Adrenal gland (tissue), 12 donors: Measurements from ENCODE around the gene C18orf54. TPM values are rescaled to one million over a fixed set of nuclear protein-coding genes. Genes with fewer than 3 reads are reported as not detected.
"Not testable (repeated sequence)": the region's sequence is repeated elsewhere in the genome, so short reads cannot be mapped to it uniquely, and the experiment has no call there.

Source experiments
- DNase-seq, 7 donors: peaks; one replicate each; pipeline ENCODE4 v3.0.0-alpha.2; 2019 to 2020
- H3K27ac ChIP-seq, 5 donors: fragments of 200-600 bp; sonication (generic) in 4 of 5; 1 replicate in 3 of 5; 2 replicates in 2 of 5; pipeline versions ENCODE4 v1.5.1 to v1.8.0; 2016 to 2020; ENCODE audit warnings: mild to moderate bottlenecking in 1 of 5
- H3K27me3 ChIP-seq: fragments of 200-600 bp; 2 replicates; pipeline ENCODE4 v1.8.0; 2021
- H3K36me3 ChIP-seq, 2 donors: fragments of 200-600 bp; replicated peaks in 1 of 2; 1 replicate in 1 of 2; 2 replicates in 1 of 2; pipeline versions ENCODE4 v1.5.1 to v1.8.0; 2018 to 2022
- H3K4me1 ChIP-seq, 2 donors: fragments of 200-600 bp; replicated peaks in 1 of 2; 1 replicate in 1 of 2; 2 replicates in 1 of 2; pipeline versions ENCODE4 v1.5.1 to v1.8.0; 2018 to 2021
- H3K4me3 ChIP-seq, 4 donors: fragments of 200-600 bp; sonication (generic) in 3 of 4; one replicate each; pipeline ENCODE4 v1.5.1; 2016 to 2018
- H3K9me3 ChIP-seq, 3 donors: fragments of 200-600 bp; sonication (generic) in 1 of 3; replicated peaks in 1 of 3; 1 replicate in 2 of 3; 2 replicates in 1 of 3; pipeline versions ENCODE4 v1.5.1 to v1.8.0; 2016 to 2021
- POLR2A ChIP-seq, 2 donors: fragments of 450-650 bp; IDR thresholded peaks; one replicate each; pipeline ENCODE4 v1.6.1; 2017; ENCODE audit warnings: antibody characterized with exemption in 2 of 2, mild to moderate bottlenecking in 2 of 2, moderate library complexity in 1 of 2
- WGBS, 4 donors: extraction: QIAGEN DNeasy Blood & Tissue Kit in 2 of 4; methylation state at CpG; one replicate each; pipeline versions ENCODE4 v1.1.5 to v1.1.7; 2013 to 2017; 5-methylcytosine and 5-hydroxymethylcytosine counted together
- intact Hi-C, 2 donors: fragments of 100-400 bp; cut with DNase I; formaldehyde crosslinking; loops; one replicate each; pipeline versions ENCODE4 v1.14.1 to v1.15.0; 2022 to 2023
- polyA plus RNA-seq, 3 donors: library from polyadenylated mRNA; stranded (reverse); fragments of 200-250 nt in 2 of 3; fragments of 350-450 nt in 1 of 3; fragmentation: Illumina TruSeq in 1 of 3; extraction: RNeasy Lipid Tissue Mini Kit (QIAGEN cat#74804) in 1 of 3; gene quantifications; one replicate each; pipeline ENCODE4 v1.2.3, GENCODE V29; 2013 to 2014
- total RNA-seq, 9 donors: library from RNA; depleted of rRNA in 4 of 9; stranded (reverse); fragments of >200 nt in 4 of 9; fragments of 120-200 nt in 1 of 9; fragmentation: NEBNext Ultra II Directional in 1 of 9; extraction: Animal tissue kit (Norgen Biotek cat#: 25700) in 1 of 9; gene quantifications; one replicate each; pipeline versions ENCODE4 v1.1.0 to v1.2.4, GENCODE V29; 2013 to 2023
- TF ChIP-seq, protein P1 (sequence below), 6 experiments: fragments of 450-650 bp in 4 of 6; fragments of 200-600 bp in 2 of 6; sonication (generic) in 1 of 6; IDR thresholded peaks; 1 replicate in 5 of 6; 2 replicates in 1 of 6; pipeline versions ENCODE4 v1.5.1 to v1.8.0; 2016 to 2021; ENCODE audit warnings: antibody characterized with exemption in 6 of 6, mild to moderate bottlenecking in 2 of 6, moderate library complexity in 1 of 6
- donor health status: healthy with polysubstance abuse.
- donor health status: Bipolar disorder and iron deficiency.
- donor health status: DM: yes; HTN: yes; CAD: no.
- donor health status: DM: no; HTN: no; CAD: no.
- donor health status: DM: no; HTN: no; CAD: no.
- donor health status: DM: yes; HTN: yes; CAD: no.

Gene C18orf54
- total and polyA plus RNA-seq, 12 donors: 0.06 to 2.4 (median 0.74) TPM

- no peak overlapping the region for H3K4me3 ChIP-seq
- H3K27me3 ChIP-seq: no peaks in the 10 kb centered on the region
- WGBS, 4 donors: 73 to 98% (median 96%) methylated on average over 2 of the region's 2 CpGs
- H3K9me3 ChIP-seq: peaks cover 0 to 7% (median 0%) of the 10 kb centered on the region in 3 donors
- intact Hi-C loops: no loop called here
- no peaks in the 10 kb centered on the region for H3K36me3 ChIP-seq
- H3K27ac ChIP-seq: no peak overlapping the region
- TF ChIP-seq, protein P1, sequence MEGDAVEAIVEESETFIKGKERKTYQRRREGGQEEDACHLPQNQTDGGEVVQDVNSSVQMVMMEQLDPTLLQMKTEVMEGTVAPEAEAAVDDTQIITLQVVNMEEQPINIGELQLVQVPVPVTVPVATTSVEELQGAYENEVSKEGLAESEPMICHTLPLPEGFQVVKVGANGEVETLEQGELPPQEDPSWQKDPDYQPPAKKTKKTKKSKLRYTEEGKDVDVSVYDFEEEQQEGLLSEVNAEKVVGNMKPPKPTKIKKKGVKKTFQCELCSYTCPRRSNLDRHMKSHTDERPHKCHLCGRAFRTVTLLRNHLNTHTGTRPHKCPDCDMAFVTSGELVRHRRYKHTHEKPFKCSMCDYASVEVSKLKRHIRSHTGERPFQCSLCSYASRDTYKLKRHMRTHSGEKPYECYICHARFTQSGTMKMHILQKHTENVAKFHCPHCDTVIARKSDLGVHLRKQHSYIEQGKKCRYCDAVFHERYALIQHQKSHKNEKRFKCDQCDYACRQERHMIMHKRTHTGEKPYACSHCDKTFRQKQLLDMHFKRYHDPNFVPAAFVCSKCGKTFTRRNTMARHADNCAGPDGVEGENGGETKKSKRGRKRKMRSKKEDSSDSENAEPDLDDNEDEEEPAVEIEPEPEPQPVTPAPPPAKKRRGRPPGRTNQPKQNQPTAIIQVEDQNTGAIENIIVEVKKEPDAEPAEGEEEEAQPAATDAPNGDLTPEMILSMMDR (IDR thresholded peaks at IDR 0.05): no peak
- no peak for TF ChIP-seq POLR2A (IDR thresholded peaks at IDR 0.05)
- DNase-seq: no peak
- H3K4me1 ChIP-seq: no peaks in the 10 kb centered on the region
Observed at GRCh38 chr18:54381640-54382039, 23.9 kb downstream of the C18orf54 start.

DNA sequence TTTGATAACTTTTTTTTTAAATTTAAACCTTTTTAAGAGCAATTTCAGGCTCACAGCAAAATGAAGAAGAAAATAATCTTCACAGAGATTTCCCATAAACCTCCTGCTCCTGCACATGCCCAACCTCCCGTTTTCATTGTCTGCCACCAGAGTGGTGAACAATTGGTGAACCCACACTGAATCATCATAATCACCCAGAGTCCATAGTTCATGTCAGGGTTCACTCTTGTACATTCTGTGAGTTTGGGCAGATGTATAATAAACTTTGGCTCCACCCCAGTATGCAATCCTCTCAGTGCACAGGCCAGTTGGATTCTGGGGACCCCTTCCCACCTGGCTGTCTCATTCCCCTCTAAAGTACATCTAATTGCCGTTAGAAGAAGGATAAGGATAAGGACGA lies 24.4 kb downstream of the C18orf54 start:
- TF ChIP-seq, protein P1 (IDR thresholded peaks at IDR 0.05): no peak
- TF ChIP-seq POLR2A (IDR thresholded peaks at IDR 0.05): no peak
- Histone ChIP-seq H3K27me3 (no peaks in the 10 kb centered on the region), H3K4me3 (no peak overlapping the region), H3K36me3 (no peaks in the 10 kb centered on the region), H3K4me1 (no peaks in the 10 kb centered on the region), H3K27ac (no peak overlapping the region), H3K9me3 (peaks cover 0 to 7% (median 0%) of the 10 kb centered on the region in 3 donors)
- DNase-seq: no peak
- 86 to 96% (median 90%) methylated on average over 3 of the region's 3 CpGs for WGBS, 4 donors
- intact Hi-C loops: no loop called here

DNA sequence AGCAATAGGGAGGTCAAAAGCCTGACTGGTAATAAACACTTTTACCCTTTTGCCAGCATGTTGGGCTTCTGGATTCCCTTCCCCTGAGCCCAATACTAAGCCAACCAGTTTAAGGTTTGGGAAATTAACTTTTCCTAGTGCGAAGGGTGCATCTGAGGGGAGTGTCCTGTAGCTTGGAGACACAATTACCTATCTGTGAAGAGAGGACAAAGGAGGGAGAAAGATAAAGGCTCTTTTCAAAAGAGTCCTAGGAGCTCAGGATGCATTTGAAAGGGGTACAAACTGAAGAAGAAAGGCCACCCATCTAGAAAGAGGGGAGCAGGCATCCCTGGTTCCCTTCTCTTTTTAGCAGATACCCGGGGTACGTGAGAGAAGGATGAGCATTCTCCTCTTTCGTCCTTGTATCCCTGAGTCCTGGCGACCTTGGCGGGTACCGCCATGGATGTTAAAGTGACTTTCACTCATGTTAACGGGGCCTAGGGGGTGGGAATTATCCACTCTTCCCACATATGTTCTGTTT lies 25.1 kb downstream of the C18orf54 start:
- no peak overlapping the region for H3K4me3 ChIP-seq
- no peak overlapping the region for H3K27ac ChIP-seq
- no peak for DNase-seq
- WGBS, 4 donors: 72 to 89% (median 79%) methylated on average over 8 of the region's 8 CpGs
- intact Hi-C loops: no loop called here
- TF ChIP-seq, protein P1 (IDR thresholded peaks at IDR 0.05): no peak
- TF ChIP-seq POLR2A (IDR thresholded peaks at IDR 0.05): no peak
- H3K27me3 ChIP-seq: no peaks in the 10 kb centered on the region
- no peaks in the 10 kb centered on the region for H3K4me1 ChIP-seq
- H3K36me3 ChIP-seq: no peaks in the 10 kb centered on the region
- H3K9me3 ChIP-seq: peaks cover 0 to 7% (median 0%) of the 10 kb centered on the region in 3 donors

DNA sequence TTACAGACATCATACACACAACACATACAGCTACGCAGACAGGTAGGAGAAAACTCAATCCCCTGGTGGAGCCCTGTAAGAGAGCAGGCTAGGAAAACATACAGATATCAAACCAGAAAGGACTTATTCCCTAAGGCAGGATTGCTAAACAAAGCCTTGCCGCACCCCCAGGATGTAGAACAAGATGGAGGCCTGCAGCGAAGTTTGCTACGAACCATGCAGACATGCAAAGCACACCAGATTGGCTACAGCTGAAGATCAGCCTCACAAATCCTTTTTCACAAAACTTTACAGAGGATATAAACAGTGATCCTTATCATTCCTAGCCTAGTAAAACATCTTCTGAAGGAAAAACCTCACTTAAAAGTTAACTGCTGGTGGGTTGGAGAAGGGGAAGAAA lies 28.3 kb downstream of the C18orf54 start:
- Histone ChIP-seq H3K27me3 (no peaks in the 10 kb centered on the region), H3K9me3 (no peaks in the 10 kb centered on the region), H3K4me1 (no peaks in the 10 kb centered on the region), H3K4me3 (no peak overlapping the region), H3K36me3 (no peaks in the 10 kb centered on the region), H3K27ac (no peak overlapping the region)
- TF ChIP-seq, protein P1 (IDR thresholded peaks at IDR 0.05): no peak
- TF ChIP-seq POLR2A (IDR thresholded peaks at IDR 0.05): no peak
- intact Hi-C loops: no loop called here
- no peak for DNase-seq
- WGBS, 4 donors: 60 to 90% (median 79%) methylated on average over 4 of the region's 4 CpGs

- H3K27ac ChIP-seq, H3K9me3 ChIP-seq, H3K27me3 ChIP-seq, H3K4me3 ChIP-seq, H3K36me3 ChIP-seq, DNase-seq, intact Hi-C loops, H3K4me1 ChIP-seq: not testable (repeated sequence)
- 92 to 94% (median 93%) methylated on average over 23 of the region's 23 CpGs for WGBS, 4 donors
Observed at GRCh38 chr18:54386800-54387495, 29.2 kb downstream of the C18orf54 start.
